HFFc6 (cell line): ENCODE data around the gene SGCE. TPM values are rescaled to one million over a fixed set of nuclear protein-coding genes. Genes with fewer than 3 reads are reported as not detected.

Source experiments
- DNase-seq: peaks from one replicate; pipeline ENCODE4 v3.0.0-alpha.2; 2018
- H3K27ac Mint-ChIP-seq: 2 replicates; pipeline ENCODE4 v1.8.0; 2020; ENCODE audit warnings: mild to moderate bottlenecking, mixed read lengths
- H3K27me3 Mint-ChIP-seq: 2 replicates; pipeline ENCODE4 v1.8.0; 2021; ENCODE audit warnings: mild to moderate bottlenecking, moderate library complexity, mixed read lengths; ENCODE audit not compliant: insufficient read depth
- H3K36me3 Mint-ChIP-seq: 2 replicates; pipeline ENCODE4 v1.8.0; 2021; ENCODE audit warnings: low read depth, mixed read lengths
- H3K4me1 Mint-ChIP-seq: 2 replicates; pipeline ENCODE4 v1.8.0; 2020; ENCODE audit warnings: low read depth, mixed read lengths
- H3K4me3 Mint-ChIP-seq: 2 replicates; pipeline ENCODE4 v1.8.0; 2020; ENCODE audit warnings: mild to moderate bottlenecking, moderate library complexity, mixed read lengths
- H3K9me3 Mint-ChIP-seq: 2 replicates; pipeline ENCODE4 v1.8.0; 2020; ENCODE audit warnings: mild to moderate bottlenecking, mixed read lengths
- total RNA-seq, 6 experiments: library from RNA; stranded (reverse); fragmentation: NEBNext Ultra II Directional; extraction: Animal tissue kit (Norgen Biotek cat#: 25700); gene quantifications; 2 replicates in 1 of 6; 3 replicates in 5 of 6; pipeline ENCODE4 v1.2.3, GENCODE V29; 2021
- TF ChIP-seq, protein P1 (sequence below): fragments of 200-600 bp; sonication (generic); IDR thresholded peaks from 2 replicates; pipeline ENCODE4 v1.5.0; 2021; ENCODE audit warnings: antibody characterized with exemption, mild to moderate bottlenecking

Gene SGCE
- total RNA-seq, 6 experiments from 2014 or later = 30.2 to 52.7 (median 49.0) TPM

DNA sequence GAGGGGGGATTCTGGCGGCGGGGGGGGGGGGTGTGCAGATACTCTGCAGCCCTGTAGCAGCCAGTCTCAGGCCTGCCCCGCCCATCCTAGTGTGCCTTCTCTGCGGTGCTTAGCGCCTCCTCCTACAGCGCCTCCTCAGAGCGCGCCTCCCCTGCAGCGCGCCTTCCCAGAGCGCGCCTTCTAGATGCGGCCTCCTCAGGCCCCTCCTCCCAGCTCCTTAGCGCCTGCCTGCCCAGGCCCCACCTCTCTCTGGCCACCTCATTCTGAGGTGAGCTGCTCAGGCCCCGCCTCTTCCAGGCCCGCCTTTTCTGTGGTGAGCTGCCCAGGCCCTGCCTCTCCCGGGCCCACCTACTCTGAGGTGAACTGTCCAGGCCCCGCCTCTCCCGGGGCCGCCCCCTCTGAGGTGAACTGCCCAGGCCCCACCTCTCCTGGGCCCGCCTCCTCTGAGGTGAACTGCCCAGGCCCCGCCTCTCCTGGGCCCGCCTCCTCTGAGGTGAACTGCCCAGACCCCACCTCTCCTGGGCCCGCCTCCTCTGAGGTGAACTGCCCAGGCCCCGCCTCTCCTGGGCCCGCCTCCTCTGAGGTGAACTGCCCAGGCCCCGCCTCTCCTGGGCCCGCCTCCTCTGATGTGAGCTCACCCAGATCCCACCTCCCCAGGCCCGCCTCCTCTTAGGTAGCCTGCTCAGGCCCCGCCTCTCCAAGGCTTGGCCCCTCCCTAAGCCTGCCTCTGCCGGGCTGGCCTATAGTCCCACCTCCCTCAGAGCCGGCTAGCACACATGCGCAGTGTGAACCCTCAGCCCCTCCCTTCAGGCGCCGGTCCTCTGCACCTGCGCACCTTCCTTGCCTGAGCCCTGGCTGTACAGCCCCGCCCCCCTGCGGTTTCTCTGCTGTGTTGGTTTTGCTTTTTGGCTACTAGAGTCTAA, 2.1 kb upstream of the SGCE start:
- TF ChIP-seq, protein P1, sequence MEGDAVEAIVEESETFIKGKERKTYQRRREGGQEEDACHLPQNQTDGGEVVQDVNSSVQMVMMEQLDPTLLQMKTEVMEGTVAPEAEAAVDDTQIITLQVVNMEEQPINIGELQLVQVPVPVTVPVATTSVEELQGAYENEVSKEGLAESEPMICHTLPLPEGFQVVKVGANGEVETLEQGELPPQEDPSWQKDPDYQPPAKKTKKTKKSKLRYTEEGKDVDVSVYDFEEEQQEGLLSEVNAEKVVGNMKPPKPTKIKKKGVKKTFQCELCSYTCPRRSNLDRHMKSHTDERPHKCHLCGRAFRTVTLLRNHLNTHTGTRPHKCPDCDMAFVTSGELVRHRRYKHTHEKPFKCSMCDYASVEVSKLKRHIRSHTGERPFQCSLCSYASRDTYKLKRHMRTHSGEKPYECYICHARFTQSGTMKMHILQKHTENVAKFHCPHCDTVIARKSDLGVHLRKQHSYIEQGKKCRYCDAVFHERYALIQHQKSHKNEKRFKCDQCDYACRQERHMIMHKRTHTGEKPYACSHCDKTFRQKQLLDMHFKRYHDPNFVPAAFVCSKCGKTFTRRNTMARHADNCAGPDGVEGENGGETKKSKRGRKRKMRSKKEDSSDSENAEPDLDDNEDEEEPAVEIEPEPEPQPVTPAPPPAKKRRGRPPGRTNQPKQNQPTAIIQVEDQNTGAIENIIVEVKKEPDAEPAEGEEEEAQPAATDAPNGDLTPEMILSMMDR = no peak; the same call in 1 of the 2 replicates
- peak overlapping the region; percentile 97 for H3K4me3 Mint-ChIP-seq
- no peak overlapping the region for H3K27ac Mint-ChIP-seq
- peaks cover 5% of the 10 kb centered on the region; the same call in 1 of the 2 replicates for H3K27me3 Mint-ChIP-seq
- H3K9me3 Mint-ChIP-seq = no peaks in the 10 kb centered on the region; the same call in 1 of the 2 replicates
- H3K36me3 Mint-ChIP-seq = no peaks in the 10 kb centered on the region
- 0 out of 2 replicates have a peak, but pooled peaks cover 5% of the 10 kb centered on the region for H3K4me1 Mint-ChIP-seq
- peak; percentile 92 for DNase-seq

DNA sequence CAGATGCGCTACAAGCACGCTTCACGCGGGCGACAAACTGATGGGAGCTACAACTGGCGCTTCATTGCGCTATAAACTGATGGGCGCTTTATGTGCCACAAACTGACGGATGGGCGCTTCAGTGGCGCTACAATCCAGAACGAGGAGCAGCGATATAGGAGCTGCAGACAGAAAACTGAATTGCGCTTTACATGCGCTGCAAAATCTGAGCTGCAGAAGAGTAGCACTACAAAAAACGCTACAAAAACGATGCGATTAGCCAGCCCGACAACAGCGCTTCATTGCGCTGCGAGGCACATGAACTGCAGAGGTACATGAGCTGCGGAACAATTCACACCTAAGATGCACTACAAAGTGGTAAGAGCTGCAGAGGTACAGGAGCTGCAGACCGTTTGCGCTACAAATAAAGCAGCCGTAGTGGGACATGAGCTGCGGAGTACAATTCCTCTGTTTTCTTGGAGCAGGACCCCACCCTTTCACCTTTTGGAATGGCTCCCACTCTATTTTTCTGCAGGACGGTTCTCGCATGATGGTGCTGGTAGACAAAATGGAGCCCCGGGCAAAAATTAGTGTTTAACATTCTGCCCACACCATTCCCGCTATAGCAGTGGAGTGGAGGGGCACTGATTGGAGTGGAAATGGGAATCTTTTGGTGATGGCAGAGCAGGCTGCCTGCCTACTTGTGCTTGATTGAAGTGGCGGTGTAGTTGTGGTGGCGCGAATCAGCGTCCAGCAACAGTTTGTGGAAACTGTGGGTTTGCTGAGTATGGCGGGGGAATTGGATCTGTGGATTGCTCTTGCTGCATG, 1.2 kb upstream of the SGCE start:
- Mint-ChIP-seq H3K27me3 (peaks cover 5% of the 10 kb centered on the region; the same call in 1 of the 2 replicates), H3K4me1 (0 out of 2 replicates have a peak, but pooled peaks cover 5% of the 10 kb centered on the region), H3K27ac (peak overlapping the region; percentile 58; the same call in 1 of the 2 replicates), H3K9me3 (no peaks in the 10 kb centered on the region; the same call in 1 of the 2 replicates), H3K4me3 (peak overlapping the region; percentile 97), H3K36me3 (no peaks in the 10 kb centered on the region)
- peak; percentile 28 for DNase-seq
- TF ChIP-seq, protein P1 = no peak; the same call in 1 of the 2 replicates

DNA sequence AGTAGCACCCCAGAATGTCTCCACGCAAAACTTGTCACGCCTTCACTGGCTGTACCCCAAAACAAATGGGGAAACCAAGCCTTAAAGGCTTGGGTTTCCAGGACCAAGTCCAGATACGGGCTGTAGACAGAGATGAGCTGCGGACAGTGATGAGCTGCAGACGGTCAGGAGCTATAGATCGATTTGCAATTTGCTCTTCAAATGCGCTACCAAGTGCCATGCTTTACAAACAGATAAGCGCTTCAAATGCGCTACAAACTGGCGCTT, 658 bp upstream of the SGCE start:
- Mint-ChIP-seq H3K4me1 (0 out of 2 replicates have a peak, but pooled peaks cover 5% of the 10 kb centered on the region), H3K36me3 (no peaks in the 10 kb centered on the region), H3K4me3 (peak overlapping the region; percentile 97), H3K9me3 (no peaks in the 10 kb centered on the region; the same call in 1 of the 2 replicates), H3K27ac (peak overlapping the region; percentile 58; the same call in 1 of the 2 replicates), H3K27me3 (peaks cover 5% of the 10 kb centered on the region; the same call in 1 of the 2 replicates)
- TF ChIP-seq, protein P1 = no peak
- DNase-seq = no peak

DNA sequence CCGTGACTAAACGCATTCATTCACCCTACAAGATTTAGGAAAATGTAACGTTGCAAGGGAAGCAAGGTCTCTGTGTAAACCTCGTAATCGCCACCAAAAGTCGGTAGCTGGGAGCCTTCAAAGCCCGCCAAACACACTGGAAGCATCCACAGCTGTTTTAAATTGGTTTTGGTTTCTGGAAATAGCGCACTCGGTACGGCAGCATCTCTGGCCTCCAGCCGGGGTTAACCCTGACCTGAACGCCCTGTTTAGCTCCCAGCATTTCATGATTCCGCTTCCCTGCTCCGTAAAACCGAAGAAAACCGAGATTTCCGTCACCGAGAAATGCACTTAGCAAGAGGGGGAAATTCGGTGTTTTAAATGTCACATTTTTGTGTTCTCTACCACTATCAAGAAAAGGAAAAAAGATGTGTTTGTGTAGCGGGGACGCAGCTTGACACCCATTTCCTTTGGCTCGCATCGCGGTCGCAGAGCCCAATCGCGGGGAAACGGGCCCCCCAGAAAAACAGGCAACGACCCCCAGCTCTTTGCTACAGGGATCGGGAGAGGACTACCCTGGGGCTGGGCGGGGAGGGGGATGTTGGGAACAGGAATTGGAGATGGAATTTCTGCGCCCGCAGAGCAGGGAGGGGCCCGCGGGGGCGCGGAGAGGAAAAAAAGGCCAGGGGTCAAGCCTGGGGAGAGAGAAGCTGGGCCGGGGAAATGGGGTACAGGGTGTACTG, 646 bp downstream of the SGCE start:
- no peaks in the 10 kb centered on the region for H3K36me3 Mint-ChIP-seq
- H3K4me3 Mint-ChIP-seq = peak overlapping the region; percentile 97
- peak; percentile 23 for DNase-seq
- H3K9me3 Mint-ChIP-seq = no peaks in the 10 kb centered on the region; the same call in 1 of the 2 replicates
- peaks cover 5% of the 10 kb centered on the region; the same call in 1 of the 2 replicates for H3K27me3 Mint-ChIP-seq
- H3K4me1 Mint-ChIP-seq = peaks cover 11% of the 10 kb centered on the region; the same call in 1 of the 2 replicates
- peak overlapping the region; percentile 94 for H3K27ac Mint-ChIP-seq
- TF ChIP-seq, protein P1 = no peak

DNA sequence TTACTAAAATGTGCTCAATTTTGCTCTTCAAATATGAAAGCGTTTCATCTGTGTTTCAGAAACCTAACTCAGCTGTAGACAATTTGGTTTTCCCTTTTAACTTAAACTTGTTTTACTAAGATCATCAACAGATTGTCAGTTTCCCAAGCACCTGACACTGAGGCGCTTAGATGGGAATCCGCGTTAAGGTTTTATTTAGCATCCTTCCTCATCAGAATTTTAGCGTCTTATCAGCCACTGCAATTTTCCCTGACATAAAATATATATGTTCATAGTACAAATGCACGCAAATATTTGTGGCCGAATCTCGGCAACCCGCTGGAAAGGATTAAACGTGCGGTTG, 1.2 kb downstream of the SGCE start:
- Mint-ChIP-seq H3K27ac (peak overlapping the region; percentile 94), H3K27me3 (peaks cover 5% of the 10 kb centered on the region; the same call in 1 of the 2 replicates), H3K36me3 (no peaks in the 10 kb centered on the region)

More for the DNA sequence above, 1.2 kb downstream of the SGCE start:
- no peak for DNase-seq
- Mint-ChIP-seq H3K4me1 (peaks cover 16% of the 10 kb centered on the region; the same call in 1 of the 2 replicates), H3K4me3 (peak overlapping the region; percentile 97), H3K9me3 (no peaks in the 10 kb centered on the region; the same call in 1 of the 2 replicates)
- TF ChIP-seq, protein P1 = no peak
